ENCODE data around the gene PTPRG. TPM values are rescaled to one million over a fixed set of nuclear protein-coding genes. Genes with fewer than 3 reads are reported as not detected.

Gene PTPRG
- total RNA-seq, 1 experiment from 2014 or later: 11.7 TPM

GRCh38 chr3:61669668-61670299, 108.4 kb downstream of the PTPRG start:
- Histone ChIP-seq H3K36me3 (ENCODE audit: insufficient read depth, low read length, poor library complexity, severe bottlenecking) (no peaks in the 10 kb centered on the region), H3K27me3 (replicated peaks; ENCODE audit: insufficient read depth, low read depth, low read length, poor library complexity) (no peaks in the 10 kb centered on the region), H3K4me3 (ENCODE audit: low read depth, low read length, poor library complexity, severe bottlenecking) (no peak overlapping the region), H3K4me1 (ENCODE audit: insufficient read depth, low read length, poor library complexity, severe bottlenecking) (peaks cover 33% of the 10 kb centered on the region), H3K9me3 (ENCODE audit: low read depth, low read length, poor library complexity, severe bottlenecking) (no peaks in the 10 kb centered on the region), H3K27ac (ENCODE audit: low read depth, low read length, poor library complexity, severe bottlenecking) (no peak overlapping the region)
- intact Hi-C loops (cut with micrococcal nuclease; ENCODE audit: unreplicated experiment): no loop called here
- BruUV-seq (replicated peaks): no TSS peak
- TF ChIP-seq CTCF (conservative IDR thresholded peaks at IDR 0.05; ENCODE audit: low read depth, low read length): no peak
- no peak for TF ChIP-seq EZH2 (IDR thresholded peaks at IDR 0.05; ENCODE audit: borderline replicate concordance, low read depth, low read length, poor library complexity, severe bottlenecking)
- DNase-seq (ENCODE audit: low spot score): no peak
- CTCF ChIA-PET: no interaction called here
- POLR2A ChIA-PET (ENCODE audit: low non-redundant PET): no interaction called here

GRCh38 chr3:61673651-61674050, 112.3 kb downstream of the PTPRG start:
- ChIA-PET CTCF (no interaction called here), POLR2A (ENCODE audit: low non-redundant PET) (no interaction called here)
- Histone ChIP-seq H3K9me3 (ENCODE audit: low read depth, low read length, poor library complexity, severe bottlenecking) (no peaks in the 10 kb centered on the region), H3K4me1 (ENCODE audit: insufficient read depth, low read length, poor library complexity, severe bottlenecking) (peaks cover 8% of the 10 kb centered on the region), H3K27ac (ENCODE audit: low read depth, low read length, poor library complexity, severe bottlenecking) (no peak overlapping the region), H3K27me3 (replicated peaks; ENCODE audit: insufficient read depth, low read depth, low read length, poor library complexity) (no peaks in the 10 kb centered on the region), H3K36me3 (ENCODE audit: insufficient read depth, low read length, poor library complexity, severe bottlenecking) (no peaks in the 10 kb centered on the region), H3K4me3 (ENCODE audit: low read depth, low read length, poor library complexity, severe bottlenecking) (no peak overlapping the region)
- intact Hi-C loops (cut with micrococcal nuclease; ENCODE audit: unreplicated experiment): no loop called here
- no peak for DNase-seq (ENCODE audit: low spot score)
- no TSS peak for BruUV-seq (replicated peaks)
- no peak for TF ChIP-seq EZH2 (IDR thresholded peaks at IDR 0.05; ENCODE audit: borderline replicate concordance, low read depth, low read length, poor library complexity, severe bottlenecking)
- no peak for TF ChIP-seq CTCF (conservative IDR thresholded peaks at IDR 0.05; ENCODE audit: low read depth, low read length)

- H3K9me3 ChIP-seq (ENCODE audit: low read depth, low read length, poor library complexity, severe bottlenecking): no peaks in the 10 kb centered on the region
- H3K4me3 ChIP-seq (ENCODE audit: low read depth, low read length, poor library complexity, severe bottlenecking): no peak overlapping the region
- no peaks in the 10 kb centered on the region for H3K36me3 ChIP-seq (ENCODE audit: insufficient read depth, low read length, poor library complexity, severe bottlenecking)
- H3K27me3 ChIP-seq (replicated peaks; ENCODE audit: insufficient read depth, low read depth, low read length, poor library complexity): no peaks in the 10 kb centered on the region
- intact Hi-C loops (cut with micrococcal nuclease; ENCODE audit: unreplicated experiment): no loop called here
- H3K27ac ChIP-seq (ENCODE audit: low read depth, low read length, poor library complexity, severe bottlenecking): no peak overlapping the region
- DNase-seq (ENCODE audit: low spot score): no peak
- H3K4me1 ChIP-seq (ENCODE audit: insufficient read depth, low read length, poor library complexity, severe bottlenecking): no peaks in the 10 kb centered on the region
- CTCF ChIA-PET: no interaction called here
- no TSS peak for BruUV-seq (replicated peaks)
- POLR2A ChIA-PET (ENCODE audit: low non-redundant PET): no interaction called here
- TF ChIP-seq CTCF (conservative IDR thresholded peaks at IDR 0.05; ENCODE audit: low read depth, low read length) (no peak), EZH2 (IDR thresholded peaks at IDR 0.05; ENCODE audit: borderline replicate concordance, low read depth, low read length, poor library complexity, severe bottlenecking) (no peak)
Measured at GRCh38 chr3:61674596-61674995, 113.2 kb downstream of the PTPRG start.
